ENCODE results near the gene TYW1.
"Not testable (repeated sequence)": the region's sequence is repeated elsewhere in the genome, so short reads cannot be mapped to it uniquely, and the experiment has no call there.

TYW1 gene

GRCh38 chr7:66996444-66997191 lies at the start of gene TYW1:
Gene TYW1 (plus strand): TSS chr7:66996833. CDS start chr7:66996979, 146 bp downstream.
- FAIRE-seq: peak; percentile 47

GRCh38 chr7:66948480-66949109 lies 48.0 kb upstream of the TYW1 start:
- no peak for FAIRE-seq

- FAIRE-seq: no peak
These were observed 46.3 kb upstream of the TYW1 start for GRCh38 chr7:66950311-66950710.

GRCh38 chr7:66950763-66951162 lies 45.9 kb upstream of the TYW1 start:
- FAIRE-seq: no peak

GRCh38 chr7:66952343-66953043 lies 44.1 kb upstream of the TYW1 start:
- FAIRE-seq: no peak

- no peak for FAIRE-seq
These were observed 43.6 kb upstream of the TYW1 start for GRCh38 chr7:66953044-66953427.

GRCh38 chr7:66957595-66958290 lies 38.9 kb upstream of the TYW1 start:
- no peak for FAIRE-seq

GRCh38 chr7:66958538-66959350 lies 37.9 kb upstream of the TYW1 start:
- no peak for FAIRE-seq

GRCh38 chr7:66960192-66960591 lies 36.4 kb upstream of the TYW1 start:
- FAIRE-seq: no peak

GRCh38 chr7:66961096-66961495 lies 35.5 kb upstream of the TYW1 start:
- FAIRE-seq: no peak

- no peak for FAIRE-seq
These were observed 32.2 kb upstream of the TYW1 start for GRCh38 chr7:66964411-66964810.

GRCh38 chr7:66967029-66967428 lies 29.6 kb upstream of the TYW1 start:
- no peak for FAIRE-seq

- not testable (repeated sequence) for FAIRE-seq
These were observed 27.6 kb upstream of the TYW1 start for GRCh38 chr7:66969001-66969400.

GRCh38 chr7:66970310-66970709 lies 26.3 kb upstream of the TYW1 start:
- no peak for FAIRE-seq

GRCh38 chr7:66974986-66975590 lies 21.5 kb upstream of the TYW1 start:
- FAIRE-seq: no peak

GRCh38 chr7:66978312-66978711 lies 18.3 kb upstream of the TYW1 start:
- FAIRE-seq: not testable (repeated sequence)

GRCh38 chr7:66979013-66979412 lies 17.6 kb upstream of the TYW1 start:
- not testable (repeated sequence) for FAIRE-seq

GRCh38 chr7:66980336-66980735 lies 16.3 kb upstream of the TYW1 start:
- FAIRE-seq: not testable (repeated sequence)

GRCh38 chr7:66989552-66989951 lies 7.1 kb upstream of the TYW1 start:
- not testable (repeated sequence) for FAIRE-seq

- not testable (repeated sequence) for FAIRE-seq
These were observed 2.6 kb upstream of the TYW1 start for GRCh38 chr7:66994051-66994450.

GRCh38 chr7:66994691-66995049 lies 2.0 kb upstream of the TYW1 start:
- FAIRE-seq: not testable (repeated sequence)

All from islet of Langerhans (tissue), 1 donor.